PFSK-1 (cell line): Measurements from ENCODE around the gene MLPH.

Experiments
- POLR2AphosphoS5 ChIP-seq: IDR thresholded peaks from 2 replicates; pipeline ENCODE4 v1.6.1; 2012; ENCODE audit warnings: low read depth, mild to moderate bottlenecking, control low read depth, low read length, moderate library complexity
- SIN3A ChIP-seq: IDR thresholded peaks from 2 replicates; pipeline ENCODE4 v1.6.1; 2012; ENCODE audit warnings: mild to moderate bottlenecking, low read length, moderate library complexity, borderline replicate concordance; ENCODE audit not compliant: insufficient read depth
- TAF1 ChIP-seq: IDR thresholded peaks from 2 replicates; pipeline ENCODE4 v1.6.1; 2012; ENCODE audit warnings: low read length, control low read depth, borderline replicate concordance; ENCODE audit not compliant: insufficient read depth
- TF ChIP-seq, protein P1 (sequence below), 2 experiments: IDR thresholded peaks; 2 replicates each; pipeline versions ENCODE4 v1.6.1 to v1.8.0; 2011 to 2012; ENCODE audit warnings: low read depth in 2 of 2, low read length in 2 of 2, control low read depth in 1 of 2, inconsistent platforms in 1 of 2, mild to moderate bottlenecking in 1 of 2, moderate library complexity in 1 of 2; ENCODE audit not compliant: insufficient read depth in 1 of 2

DNA sequence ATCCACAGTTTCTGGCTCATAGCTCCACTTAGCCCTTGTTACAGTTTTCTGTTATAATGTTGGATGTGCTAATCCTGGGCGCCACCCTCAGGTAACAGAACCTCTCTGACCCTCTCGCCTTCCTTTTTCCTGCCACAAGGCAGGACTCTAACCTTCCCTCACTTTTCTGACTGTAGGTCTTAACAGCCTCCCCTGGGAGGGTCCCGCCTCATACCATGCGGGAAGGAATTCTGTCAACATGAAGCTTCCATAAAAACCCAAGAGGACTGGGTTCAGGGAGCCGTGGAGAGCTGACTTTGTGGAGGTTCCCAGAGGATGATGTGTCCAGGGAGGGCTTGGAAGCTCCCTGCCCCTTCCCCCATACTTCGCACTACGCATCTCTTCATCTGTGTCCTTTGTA, 115.4 kb downstream of the MLPH start:
- TF ChIP-seq POLR2AphosphoS5 (no peak), TAF1 (no peak), SIN3A (no peak)
- TF ChIP-seq, protein P1, sequence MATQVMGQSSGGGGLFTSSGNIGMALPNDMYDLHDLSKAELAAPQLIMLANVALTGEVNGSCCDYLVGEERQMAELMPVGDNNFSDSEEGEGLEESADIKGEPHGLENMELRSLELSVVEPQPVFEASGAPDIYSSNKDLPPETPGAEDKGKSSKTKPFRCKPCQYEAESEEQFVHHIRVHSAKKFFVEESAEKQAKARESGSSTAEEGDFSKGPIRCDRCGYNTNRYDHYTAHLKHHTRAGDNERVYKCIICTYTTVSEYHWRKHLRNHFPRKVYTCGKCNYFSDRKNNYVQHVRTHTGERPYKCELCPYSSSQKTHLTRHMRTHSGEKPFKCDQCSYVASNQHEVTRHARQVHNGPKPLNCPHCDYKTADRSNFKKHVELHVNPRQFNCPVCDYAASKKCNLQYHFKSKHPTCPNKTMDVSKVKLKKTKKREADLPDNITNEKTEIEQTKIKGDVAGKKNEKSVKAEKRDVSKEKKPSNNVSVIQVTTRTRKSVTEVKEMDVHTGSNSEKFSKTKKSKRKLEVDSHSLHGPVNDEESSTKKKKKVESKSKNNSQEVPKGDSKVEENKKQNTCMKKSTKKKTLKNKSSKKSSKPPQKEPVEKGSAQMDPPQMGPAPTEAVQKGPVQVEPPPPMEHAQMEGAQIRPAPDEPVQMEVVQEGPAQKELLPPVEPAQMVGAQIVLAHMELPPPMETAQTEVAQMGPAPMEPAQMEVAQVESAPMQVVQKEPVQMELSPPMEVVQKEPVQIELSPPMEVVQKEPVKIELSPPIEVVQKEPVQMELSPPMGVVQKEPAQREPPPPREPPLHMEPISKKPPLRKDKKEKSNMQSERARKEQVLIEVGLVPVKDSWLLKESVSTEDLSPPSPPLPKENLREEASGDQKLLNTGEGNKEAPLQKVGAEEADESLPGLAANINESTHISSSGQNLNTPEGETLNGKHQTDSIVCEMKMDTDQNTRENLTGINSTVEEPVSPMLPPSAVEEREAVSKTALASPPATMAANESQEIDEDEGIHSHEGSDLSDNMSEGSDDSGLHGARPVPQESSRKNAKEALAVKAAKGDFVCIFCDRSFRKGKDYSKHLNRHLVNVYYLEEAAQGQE (IDR thresholded peaks at IDR 0.05; ENCODE audit: insufficient read depth in 1 of 2, low read depth in 2 of 2, low read length in 2 of 2): no peak
